NCI-H82 treated with DMSO at 0.1 percent for 48 hours (cell line): ENCODE data around the gene SORL1.

Experiments used
- DNase-seq: peaks from one replicate; lab custom pipeline; 2025; ENCODE audit not compliant: unreplicated experiment; lab: John Stamatoyannopoulos, UW

The SORL1 gene

DNA sequence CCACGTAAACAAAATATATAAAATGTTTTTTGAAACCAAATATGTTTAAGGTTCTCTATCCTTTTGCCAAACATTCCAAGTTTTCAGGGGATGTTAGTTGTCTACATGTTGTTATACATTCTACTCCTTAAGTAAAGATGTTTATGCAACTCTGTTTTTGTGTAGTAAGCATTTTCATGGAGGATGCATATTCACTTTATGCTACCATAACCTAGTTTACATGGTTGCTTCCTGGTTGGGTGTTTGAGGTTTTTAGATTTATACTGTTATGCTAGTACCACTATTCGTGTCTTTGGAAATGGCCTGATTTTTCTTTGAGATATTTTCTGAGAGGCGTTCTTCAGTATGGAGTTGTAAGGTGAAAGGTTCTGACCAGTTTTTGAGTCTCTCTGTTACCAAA is 131.7 kb downstream of the SORL1 start:
- DNase-seq, result no peak

DNA sequence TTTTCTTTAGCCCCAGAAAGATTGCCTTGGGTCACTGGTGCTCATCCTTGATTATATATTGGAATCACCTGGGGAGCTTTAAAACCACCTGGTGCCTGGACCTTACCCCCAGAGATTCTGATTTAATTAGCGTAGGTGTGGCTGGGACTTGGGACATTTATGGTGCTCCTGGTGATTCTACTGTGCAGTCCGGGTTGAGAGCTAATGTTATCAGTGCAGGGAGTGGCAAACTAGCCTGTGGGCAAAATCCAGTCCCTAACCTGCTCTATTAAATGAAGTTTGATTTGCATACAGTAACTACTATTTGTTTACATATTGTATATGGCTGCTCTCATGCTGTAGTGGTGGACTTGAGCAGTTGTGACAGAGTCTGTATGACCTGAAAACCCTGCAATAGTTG is 134.6 kb downstream of the SORL1 start:
- no peak for DNase-seq

DNA sequence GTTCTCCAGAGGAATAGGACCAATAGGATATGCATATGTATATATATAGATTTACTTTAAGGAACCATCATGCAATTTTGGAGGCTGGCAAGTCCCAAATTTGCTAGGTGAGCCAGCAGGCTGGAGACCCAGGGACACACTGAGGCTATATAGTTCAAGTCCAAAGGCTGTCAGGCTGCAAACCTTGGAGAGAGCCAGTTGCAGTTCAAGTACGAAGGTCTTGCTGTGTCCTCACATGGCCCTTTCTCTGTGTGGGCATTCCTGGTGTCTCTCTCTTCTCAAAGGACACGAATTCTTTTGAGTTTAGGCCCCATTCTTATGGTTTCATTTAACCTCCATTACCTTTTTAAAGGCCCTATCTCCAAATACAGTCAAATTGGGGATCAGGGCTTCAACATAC is 135.1 kb downstream of the SORL1 start:
- no peak for DNase-seq

DNA sequence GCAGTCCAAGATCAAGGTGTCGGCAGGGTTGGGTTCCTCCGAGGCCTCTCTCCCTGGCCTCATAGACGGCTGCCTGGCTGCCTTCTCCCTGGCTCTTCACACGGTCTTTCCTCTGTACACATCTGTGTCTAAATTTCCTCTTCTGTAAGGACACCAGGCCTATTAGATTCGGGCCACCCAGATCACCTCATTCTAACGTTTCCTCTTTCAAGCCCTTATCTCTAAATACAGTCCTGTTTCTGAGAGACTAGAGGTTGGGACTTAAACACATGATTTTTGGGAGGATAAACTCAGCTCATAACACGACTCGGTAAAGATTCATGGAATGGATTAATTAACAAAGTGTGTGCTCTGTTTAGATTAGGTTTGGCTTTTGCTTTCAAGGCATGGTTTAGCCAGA is 136.6 kb downstream of the SORL1 start:
- DNase-seq, result no peak

DNA sequence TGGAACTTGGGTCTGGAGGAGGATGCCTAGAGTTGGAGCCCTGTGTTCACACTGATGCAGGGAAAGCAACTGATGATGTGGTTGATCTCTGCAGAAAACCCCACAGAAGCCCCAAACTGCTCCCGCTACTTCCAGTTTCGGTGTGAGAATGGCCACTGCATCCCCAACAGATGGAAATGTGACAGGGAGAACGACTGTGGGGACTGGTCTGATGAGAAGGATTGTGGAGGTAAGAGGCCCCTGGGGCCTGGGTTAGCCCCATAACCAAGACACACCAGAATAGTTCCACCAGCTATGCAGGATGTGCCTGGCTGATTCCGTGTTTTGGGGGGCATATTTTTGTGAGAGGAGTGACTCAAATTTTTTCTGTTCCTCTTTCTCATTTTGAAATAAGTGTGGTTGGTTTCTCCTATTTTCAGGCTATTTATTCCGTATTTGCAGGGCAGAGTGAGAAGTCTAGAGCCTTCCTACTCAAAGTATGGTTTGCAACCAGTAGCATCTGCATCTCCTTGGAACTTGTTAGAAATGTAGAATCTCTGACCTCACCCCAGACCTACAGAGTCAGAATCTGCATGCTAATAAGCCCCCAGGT is 137.9 kb downstream of the SORL1 start:
- no peak for DNase-seq

DNA sequence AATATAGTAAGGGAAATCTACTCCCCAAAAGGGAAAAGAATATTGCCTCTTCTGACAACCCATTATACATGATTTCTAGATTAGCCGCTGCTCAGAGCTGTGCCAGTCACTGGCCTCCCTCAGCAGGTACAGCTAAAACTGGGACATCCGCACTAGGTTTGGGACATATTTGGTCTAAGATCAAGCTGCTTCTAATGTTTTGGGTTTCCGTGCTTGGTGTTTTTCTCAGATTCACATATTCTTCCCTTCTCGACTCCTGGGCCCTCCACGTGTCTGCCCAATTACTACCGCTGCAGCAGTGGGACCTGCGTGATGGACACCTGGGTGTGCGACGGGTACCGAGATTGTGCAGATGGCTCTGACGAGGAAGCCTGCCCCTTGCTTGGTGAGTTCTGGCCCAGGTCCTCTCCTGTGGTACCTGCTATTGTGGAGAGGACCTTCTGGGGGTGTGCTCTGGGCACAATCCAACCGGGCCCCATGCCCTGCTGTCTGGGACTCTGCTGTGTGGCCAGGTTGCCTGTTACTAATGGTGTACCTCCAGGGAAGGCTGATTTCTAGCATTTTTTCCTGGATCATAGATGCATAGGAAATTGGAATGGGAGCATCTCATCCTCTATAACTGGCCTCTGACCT is 138.8 kb downstream of the SORL1 start:
- DNase-seq, result no peak

DNA sequence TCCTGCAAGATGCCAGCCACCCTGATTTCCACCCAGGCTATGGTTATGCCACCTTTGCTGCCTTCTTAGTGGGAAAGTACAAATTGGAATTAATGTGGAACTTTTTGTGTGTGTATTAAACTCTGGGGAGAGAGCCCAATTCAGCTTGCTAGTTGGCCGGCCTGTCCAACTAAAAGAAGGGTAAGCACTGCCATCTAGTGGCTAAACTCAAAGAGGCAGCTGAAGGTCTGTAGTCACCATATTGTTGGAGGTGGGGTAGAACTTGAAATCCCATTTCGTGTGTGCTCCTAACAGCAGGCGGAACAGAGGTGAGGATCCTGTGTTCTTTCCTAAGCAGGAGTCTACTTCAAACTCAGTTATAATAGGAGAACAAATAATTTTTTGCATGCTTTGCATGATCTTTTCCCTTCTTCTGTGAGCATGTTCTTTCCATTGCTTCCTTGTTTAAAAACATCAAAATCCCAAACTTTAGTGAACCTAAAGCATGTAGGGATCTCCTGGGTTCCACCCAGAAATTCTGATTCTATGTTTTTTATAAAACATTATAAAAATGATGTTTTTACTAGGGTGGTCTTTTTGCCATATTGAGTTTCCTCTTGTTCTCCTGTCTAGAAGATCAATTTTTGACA is 139.4 kb downstream of the SORL1 start:
- DNase-seq, result peak; percentile 58

DNA sequence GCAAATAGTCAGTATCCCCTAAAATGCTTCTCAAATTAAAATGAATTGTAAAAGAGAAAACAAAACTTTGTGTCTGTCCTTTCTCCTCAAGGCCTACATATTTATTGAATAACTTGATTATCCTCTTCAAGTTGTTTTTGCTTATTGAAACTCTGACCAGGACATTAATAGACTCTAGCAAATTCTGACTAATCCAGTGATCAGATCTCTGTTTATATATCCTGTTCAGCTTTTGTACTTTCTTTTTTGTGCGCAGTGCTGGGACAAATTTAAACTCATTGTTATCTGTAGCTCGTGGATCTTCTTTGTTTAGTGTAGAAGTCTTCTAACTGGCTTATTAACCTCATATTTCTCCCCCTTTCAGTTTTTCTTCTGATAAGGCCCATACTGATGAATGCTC is 140.6 kb downstream of the SORL1 start:
- no peak for DNase-seq

DNA sequence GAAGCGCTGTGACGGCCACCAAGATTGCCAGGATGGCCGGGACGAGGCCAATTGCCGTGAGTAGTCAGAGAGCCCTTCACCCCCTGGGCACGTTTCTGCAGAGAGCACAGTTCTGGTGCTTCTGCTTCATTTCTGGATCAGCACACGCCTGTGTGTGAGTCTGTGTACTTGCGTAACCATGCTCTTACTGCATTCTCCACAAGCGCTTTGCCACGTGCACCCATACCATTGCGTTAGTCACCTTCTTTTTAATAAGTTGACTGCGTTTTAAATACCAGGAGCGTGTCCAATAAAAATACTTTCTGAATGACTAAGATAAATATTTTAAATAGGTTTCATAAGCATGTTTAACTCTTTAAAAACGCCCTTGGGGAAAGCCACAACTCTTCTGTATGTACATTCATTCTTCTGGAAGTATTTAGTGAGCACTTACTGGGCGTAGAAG is 143.6 kb downstream of the SORL1 start:
- no peak for DNase-seq

DNA sequence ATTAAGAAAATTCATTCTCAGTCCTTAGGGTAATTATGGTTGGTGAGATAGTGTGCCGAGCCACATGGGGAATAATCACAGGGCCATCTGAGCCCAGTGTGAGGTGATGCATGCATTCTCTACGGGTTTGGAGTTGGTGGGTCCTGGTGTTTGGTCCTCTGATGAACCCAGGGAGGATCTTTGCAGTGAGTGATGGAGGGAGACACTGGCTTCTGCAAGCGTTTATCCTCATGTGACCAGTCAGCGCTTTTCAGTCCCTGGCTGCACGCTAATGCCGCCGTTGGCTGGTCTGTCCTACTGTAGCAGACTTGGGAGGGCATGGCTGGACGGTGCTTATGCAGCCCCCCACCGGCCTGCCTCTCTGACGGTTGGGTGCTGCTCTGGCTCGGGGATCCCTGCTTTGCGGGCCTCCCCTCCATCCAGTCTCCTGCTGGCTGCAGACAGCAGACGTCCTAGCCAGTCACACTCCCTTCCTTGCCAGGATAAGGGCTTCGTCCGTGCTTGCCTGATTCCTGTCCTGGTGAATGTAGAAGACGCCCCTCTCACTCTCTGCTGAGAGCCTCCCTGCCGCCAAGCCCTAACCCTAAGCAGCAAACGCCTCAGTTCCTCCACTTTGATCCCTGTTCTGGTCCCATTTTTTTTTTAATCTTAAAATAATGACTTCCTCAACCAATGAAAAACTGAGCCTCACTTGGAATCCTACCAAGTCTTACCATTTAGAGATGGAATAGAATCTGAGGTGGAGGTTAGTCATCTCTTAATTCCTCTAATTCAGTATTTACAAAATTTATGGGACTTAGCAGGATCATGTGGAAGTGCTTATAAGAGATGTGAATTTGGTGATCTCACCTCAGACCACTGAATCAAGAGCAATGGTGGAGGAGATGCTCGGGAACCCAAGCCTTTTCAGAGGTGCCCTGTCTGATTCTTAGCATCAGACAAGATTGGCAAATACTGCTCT is 144.4 kb downstream of the SORL1 start:
- no peak for DNase-seq

DNA sequence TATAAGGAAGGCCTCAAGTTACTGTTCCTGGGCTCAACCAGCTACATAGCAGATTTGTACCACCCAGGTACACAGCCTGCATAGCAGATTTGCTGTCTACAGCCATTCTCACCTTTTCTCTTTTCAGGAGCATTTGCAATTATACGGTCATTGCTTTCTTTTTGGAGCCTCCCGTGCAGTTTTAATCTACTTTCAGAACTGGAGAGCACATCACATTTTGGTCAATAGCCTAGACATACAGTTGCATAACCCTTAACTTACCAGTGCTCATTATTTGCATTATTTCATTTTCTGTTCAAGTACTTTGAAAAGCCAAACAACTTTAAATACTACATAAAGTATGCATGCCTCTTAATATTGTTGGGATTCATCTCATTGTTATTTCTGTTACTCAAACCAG is 151.2 kb downstream of the SORL1 start:
- no peak for DNase-seq

DNA sequence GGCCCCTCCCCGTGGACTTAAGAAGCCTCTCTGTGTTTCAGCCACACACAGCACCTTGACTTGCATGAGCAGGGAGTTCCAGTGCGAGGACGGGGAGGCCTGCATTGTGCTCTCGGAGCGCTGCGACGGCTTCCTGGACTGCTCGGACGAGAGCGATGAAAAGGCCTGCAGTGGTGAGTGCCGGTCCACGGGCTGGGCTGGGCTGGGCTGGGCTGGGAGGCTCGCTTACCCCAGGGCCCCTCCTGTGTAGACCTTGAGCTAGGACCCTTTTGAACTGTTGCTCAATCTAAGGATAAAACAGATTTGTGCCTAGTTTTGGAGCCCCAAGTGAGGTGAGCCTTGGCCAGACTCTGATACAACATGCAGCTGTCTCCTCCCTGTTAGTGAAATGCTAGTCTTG is 152.0 kb downstream of the SORL1 start:
- no peak for DNase-seq

DNA sequence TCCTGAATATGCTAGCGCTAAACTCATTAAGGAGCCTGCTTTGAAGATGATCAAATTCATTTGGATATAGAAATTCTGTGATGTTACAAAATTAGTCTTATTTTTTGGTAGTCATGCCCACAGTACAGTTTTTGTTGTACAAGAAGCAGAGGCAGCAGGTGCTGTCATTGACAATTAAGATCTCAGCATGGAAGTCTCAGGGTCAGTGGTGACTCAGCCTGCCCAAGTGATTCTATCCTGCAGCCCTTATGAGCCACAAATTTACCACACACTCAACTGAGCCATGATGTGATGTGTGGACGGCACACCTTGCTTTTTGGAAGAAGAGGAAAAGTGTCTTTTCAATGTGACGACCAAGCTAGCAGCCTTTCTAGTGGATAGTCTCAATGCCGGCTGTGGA is 154.2 kb downstream of the SORL1 start:
- no peak for DNase-seq

DNA sequence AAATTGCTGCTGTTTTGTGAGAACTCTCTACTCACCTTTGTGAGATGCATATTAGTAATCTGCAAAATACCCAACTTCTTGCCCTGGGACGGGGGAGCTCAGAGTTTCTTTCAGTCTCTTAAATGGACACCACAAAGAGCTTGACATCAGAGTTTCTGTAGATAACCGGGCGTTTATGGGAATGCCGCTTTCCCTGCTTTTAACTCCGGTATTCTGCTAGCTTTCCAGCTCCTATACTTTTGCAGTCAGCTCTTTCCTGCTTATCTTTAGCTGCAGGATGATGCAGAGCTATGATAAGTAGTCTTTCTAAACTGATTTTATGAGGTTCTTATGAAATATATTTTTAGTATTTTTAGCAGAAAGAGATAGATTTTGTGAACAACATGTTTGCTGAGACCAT is 155.2 kb downstream of the SORL1 start:
- no peak for DNase-seq

DNA sequence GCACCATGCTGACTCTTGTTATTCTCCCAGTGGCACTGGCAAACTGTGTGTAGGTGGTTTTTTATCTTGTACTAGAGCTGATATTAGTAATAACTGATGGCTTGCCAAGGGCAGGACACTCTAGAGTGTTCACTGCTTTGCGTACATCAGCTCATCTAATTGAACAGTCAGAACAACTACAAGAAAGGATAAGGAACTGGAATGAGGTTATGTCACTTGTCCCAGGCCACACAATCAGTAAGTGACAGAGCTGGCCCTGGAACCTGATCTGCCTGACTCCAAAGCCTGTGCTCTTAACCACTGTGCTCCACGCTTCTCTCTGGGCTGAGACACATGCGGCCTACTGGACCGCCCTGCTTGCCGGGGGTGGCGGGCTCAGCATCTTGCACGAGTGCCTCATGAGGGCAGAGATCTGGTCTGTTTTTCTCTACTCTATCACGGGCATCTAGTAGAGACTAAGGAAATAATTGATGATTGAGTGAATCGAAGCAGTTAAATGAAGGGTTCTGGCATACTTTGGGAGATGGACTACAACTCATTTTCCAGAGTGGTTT is 156.5 kb downstream of the SORL1 start:
- no peak for DNase-seq

DNA sequence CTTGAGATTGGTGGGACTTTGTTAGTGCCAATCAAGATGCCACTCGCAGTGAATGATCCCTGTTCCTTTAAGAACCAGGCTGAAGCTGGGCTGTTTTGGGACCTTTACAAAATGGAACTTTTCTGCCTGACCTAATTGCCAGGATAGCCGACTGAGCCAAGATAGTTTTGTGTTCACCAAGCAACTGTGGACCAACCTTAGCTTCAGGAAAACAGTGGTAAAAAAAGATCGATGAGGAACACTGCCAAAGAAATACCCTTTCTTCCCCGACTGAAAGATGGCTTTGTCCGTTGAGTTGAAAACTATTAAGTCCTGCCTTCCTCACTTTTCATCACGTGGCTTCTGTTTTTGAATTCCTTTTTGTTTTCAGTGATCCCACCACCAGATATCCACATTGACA is 158.6 kb downstream of the SORL1 start:
- DNase-seq, result no peak

DNA sequence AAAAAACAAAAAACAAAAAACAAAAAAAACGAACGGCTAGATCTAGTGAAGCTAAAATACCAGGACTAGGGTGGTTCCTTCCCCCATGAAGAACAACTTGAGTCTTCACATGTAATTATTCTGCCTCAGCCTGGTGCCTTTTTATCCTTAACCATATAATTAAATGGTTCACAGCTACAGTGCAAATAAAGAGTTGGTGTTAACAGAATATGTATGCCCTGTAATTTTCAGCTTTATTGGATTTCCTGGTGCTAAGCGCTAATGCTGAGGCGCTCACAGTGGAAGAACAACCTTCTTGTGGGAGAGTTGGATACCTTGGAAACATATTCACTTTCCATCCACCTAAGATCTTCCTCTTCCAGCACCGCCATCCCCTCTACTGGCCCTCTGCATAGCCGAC is 159.1 kb downstream of the SORL1 start:
- DNase-seq, result no peak

DNA sequence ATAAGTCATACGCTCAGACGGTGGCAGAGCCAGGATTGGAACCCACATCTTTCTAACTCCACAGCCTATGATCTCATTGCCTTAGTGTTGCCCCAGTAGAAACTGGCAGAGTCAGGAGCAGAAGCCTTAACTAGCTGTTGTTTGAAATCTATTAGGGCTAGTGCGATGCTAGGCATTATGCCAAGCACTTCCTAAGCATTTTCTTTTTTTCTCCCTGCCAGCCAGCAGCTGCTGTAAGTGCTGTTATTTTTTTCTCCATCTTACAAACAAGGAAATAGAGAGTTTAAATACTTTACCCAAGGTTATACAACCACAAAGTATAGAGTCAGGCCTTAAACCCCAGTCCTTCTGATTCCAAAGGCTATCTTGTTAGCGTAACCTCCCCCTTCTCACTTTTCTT is 161.6 kb downstream of the SORL1 start:
- no peak for DNase-seq

DNA sequence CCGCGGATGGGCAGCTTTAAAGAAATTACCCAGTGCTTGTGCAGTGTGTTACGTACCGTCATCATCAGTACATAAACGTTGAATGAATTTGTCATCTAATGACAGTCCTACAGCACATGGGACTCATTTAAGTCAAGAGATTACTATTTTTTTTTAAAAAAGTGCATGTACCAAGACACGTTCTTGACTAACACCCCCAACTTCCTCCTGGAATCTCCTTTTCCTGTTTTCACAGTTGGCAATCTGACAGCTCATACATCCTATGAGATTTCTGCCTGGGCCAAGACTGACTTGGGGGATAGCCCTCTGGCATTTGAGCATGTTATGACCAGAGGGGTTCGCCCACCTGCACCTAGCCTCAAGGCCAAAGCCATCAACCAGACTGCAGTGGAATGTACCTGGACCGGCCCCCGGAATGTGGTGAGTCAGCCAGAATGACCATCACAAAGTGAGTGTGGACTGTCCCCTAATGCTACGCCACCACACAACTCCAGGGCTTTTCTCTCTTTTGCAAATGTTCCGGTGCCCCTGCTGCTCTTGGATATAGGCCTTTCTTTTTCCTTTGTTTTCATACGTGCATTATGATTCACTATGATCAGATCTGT is 162.6 kb downstream of the SORL1 start:
- DNase-seq, result no peak

DNA sequence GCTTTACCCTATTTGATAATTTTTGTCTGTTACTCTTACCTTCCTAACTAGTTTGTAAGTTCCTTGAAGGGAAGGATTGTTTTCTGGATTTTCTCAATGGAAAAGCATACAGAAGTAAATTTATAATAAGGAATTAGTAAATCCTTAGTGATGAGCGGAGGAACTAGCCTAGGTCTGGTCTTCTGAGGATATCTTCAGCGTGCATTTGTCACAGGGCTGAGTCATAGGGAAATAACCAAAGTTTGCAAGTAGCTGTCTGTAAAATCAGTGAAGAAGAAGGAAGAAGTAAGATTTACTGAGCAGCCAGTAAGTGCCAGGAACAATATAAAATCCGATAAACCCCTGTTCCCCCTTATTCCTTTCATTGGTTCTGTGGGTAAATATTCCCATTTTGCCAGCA is 163.4 kb downstream of the SORL1 start:
- DNase-seq, result no peak

DNA sequence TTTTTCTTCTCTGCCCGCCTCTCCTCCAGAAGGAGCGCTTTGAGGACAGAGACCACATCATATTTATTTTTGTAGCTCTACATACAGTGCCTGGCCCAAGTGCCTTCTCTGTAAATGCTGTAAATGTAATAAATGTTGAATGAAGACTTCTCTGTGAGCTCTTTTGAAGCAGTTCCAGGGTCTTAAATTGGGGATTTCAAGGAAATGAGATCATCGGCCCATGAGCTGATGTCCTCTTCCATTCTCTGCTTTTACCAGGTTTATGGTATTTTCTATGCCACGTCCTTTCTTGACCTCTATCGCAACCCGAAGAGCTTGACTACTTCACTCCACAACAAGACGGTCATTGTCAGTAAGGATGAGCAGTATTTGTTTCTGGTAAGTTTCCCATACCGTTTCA is 166.4 kb downstream of the SORL1 start:
- DNase-seq, result no peak
